Osteocyte (in vitro differentiated cells): ENCODE results near the gene CYTL1. TPM values are rescaled to one million over a fixed set of nuclear protein-coding genes. Genes with fewer than 3 reads are reported as not detected.

Source experiments
- DNase-seq: peaks from one replicate; pipeline ENCODE4 v3.0.0; 2021; ENCODE audit warnings: mixed read lengths; ENCODE audit not compliant: unreplicated experiment; ENCODE audit errors: extremely low spot score
- H3K27ac Mint-ChIP-seq: one replicate; pipeline ENCODE4 v1.8.0; 2021; ENCODE audit warnings: mild to moderate bottlenecking, mixed read lengths; ENCODE audit not compliant: unreplicated experiment
- H3K27me3 Mint-ChIP-seq: one replicate; pipeline ENCODE4 v1.8.0; 2021; ENCODE audit warnings: mixed read lengths; ENCODE audit not compliant: unreplicated experiment
- H3K36me3 Mint-ChIP-seq: one replicate; pipeline ENCODE4 v1.8.0; 2021; ENCODE audit warnings: mixed read lengths; ENCODE audit not compliant: unreplicated experiment
- H3K4me1 Mint-ChIP-seq: one replicate; pipeline ENCODE4 v1.8.0; 2021; ENCODE audit warnings: mixed read lengths; ENCODE audit not compliant: unreplicated experiment
- H3K4me3 Mint-ChIP-seq: one replicate; pipeline ENCODE4 v1.8.0; 2021; ENCODE audit warnings: mild to moderate bottlenecking, moderate library complexity, mixed read lengths; ENCODE audit not compliant: unreplicated experiment
- H3K9me3 Mint-ChIP-seq: one replicate; pipeline ENCODE4 v1.8.0; 2021; ENCODE audit warnings: mixed read lengths; ENCODE audit not compliant: unreplicated experiment
- total RNA-seq: library from RNA; stranded (reverse); gene quantifications from 2 replicates; pipeline ENCODE4 v1.2.1, GENCODE V29; 2021
- TF ChIP-seq, protein P1 (sequence below): fragments of 200-600 bp; sonication (generic); IDR thresholded peaks from 2 replicates; pipeline ENCODE4 v1.5.0; 2021; ENCODE audit warnings: antibody characterized with exemption, mild to moderate bottlenecking, moderate library complexity

CYTL1 gene
- total RNA-seq, 1 donor from 2014 or later = 86.8 TPM

DNA sequence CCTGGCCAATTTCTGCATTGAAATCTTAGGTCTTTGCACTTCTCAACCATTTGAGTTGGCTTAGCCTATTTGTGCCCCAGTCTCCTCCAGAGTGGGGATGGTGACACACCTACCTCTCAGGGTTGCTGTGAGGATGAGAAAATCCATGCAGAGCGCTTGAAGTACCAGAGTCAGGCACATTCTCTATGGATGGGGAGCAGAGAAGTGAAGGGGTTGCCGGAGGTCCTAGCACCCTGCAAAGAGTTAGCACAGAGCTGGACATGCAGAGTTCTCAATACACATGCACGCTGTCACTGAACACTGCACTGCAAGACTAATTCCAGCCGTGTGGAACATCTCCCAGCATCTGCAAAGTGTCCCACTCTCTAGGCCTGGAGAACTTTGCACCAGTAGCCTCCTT, 29.5 kb upstream of the CYTL1 start:
- no peaks in the 10 kb centered on the region for H3K36me3 Mint-ChIP-seq
- no peak overlapping the region for H3K27ac Mint-ChIP-seq
- no peak for DNase-seq
- H3K27me3 Mint-ChIP-seq = no peaks in the 10 kb centered on the region
- H3K4me3 Mint-ChIP-seq = no peak overlapping the region
- TF ChIP-seq, protein P1, sequence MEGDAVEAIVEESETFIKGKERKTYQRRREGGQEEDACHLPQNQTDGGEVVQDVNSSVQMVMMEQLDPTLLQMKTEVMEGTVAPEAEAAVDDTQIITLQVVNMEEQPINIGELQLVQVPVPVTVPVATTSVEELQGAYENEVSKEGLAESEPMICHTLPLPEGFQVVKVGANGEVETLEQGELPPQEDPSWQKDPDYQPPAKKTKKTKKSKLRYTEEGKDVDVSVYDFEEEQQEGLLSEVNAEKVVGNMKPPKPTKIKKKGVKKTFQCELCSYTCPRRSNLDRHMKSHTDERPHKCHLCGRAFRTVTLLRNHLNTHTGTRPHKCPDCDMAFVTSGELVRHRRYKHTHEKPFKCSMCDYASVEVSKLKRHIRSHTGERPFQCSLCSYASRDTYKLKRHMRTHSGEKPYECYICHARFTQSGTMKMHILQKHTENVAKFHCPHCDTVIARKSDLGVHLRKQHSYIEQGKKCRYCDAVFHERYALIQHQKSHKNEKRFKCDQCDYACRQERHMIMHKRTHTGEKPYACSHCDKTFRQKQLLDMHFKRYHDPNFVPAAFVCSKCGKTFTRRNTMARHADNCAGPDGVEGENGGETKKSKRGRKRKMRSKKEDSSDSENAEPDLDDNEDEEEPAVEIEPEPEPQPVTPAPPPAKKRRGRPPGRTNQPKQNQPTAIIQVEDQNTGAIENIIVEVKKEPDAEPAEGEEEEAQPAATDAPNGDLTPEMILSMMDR = no peak
- peaks cover 39% of the 10 kb centered on the region for H3K4me1 Mint-ChIP-seq
- no peaks in the 10 kb centered on the region for H3K9me3 Mint-ChIP-seq

DNA sequence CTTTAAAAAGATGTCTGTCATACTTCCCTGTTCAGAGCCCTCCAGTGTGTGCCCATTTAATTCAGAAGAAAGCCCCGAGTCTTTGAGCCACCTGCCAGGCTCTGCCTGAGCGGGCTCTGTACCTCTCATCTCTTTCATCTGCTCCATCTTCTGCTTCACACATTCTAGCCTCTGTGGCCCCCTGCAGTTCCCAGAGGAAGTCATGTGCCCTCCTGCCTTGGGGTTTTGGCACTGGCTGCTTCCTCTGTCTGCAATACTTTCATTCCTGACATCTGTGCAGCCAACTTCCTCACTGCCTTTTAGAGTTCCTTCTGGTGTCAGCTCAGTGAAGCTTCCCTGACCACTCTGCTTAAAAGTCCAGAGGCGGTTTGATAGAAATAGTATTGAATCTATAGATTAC, 25.8 kb upstream of the CYTL1 start:
- Mint-ChIP-seq H3K27me3 (no peaks in the 10 kb centered on the region), H3K9me3 (no peaks in the 10 kb centered on the region), H3K4me3 (peak overlapping the region; percentile 50), H3K4me1 (peaks cover 28% of the 10 kb centered on the region), H3K36me3 (no peaks in the 10 kb centered on the region), H3K27ac (peak overlapping the region; percentile 59)
- TF ChIP-seq, protein P1 = no peak
- DNase-seq = no peak

DNA sequence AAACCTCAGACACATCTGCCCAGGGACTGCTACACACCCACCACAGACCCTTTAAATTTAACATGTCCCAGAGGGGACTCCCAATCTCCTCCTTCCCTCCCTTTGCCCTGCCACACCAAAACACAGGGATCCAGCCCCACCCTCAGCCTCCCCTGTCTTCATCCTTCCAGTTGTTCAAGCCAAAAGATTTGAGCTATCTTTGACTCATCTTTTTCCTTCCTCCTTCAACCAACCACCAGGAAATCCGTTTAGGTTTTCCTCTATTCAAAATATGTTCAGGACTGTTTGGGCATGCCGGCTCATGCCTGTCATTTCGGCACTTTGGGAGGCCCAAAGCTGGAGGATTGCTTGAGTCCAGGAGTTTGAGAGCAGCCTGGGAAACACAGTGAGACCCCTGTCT, 25.1 kb upstream of the CYTL1 start:
- Mint-ChIP-seq H3K4me1 (peaks cover 29% of the 10 kb centered on the region), H3K27ac (peak overlapping the region; percentile 59), H3K27me3 (no peaks in the 10 kb centered on the region), H3K9me3 (no peaks in the 10 kb centered on the region), H3K4me3 (no peak overlapping the region), H3K36me3 (peaks cover 2% of the 10 kb centered on the region)
- TF ChIP-seq, protein P1 = no peak
- no peak for DNase-seq

DNA sequence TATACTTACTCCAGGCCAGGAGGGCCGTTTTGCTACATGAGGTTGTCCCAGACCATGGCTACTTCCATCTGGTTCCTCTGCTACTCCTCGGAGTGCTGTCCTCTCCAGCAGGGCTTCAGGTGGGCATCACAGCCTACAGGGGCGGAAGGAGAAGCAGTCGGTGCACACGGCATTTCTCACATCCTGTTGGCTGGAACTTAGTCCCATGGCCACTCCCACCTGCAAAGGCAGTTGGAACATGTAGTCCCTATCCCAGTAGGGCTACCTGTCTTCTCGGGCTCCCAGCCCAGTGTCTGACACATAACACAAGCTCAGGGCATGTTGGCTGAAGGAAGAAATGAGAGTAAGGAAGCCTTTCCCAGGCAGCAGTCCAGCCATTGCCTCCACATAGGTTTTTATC, 24.3 kb upstream of the CYTL1 start:
- H3K36me3 Mint-ChIP-seq = peaks cover 2% of the 10 kb centered on the region
- DNase-seq = no peak
- no peak overlapping the region for H3K27ac Mint-ChIP-seq
- H3K4me3 Mint-ChIP-seq = no peak overlapping the region
- TF ChIP-seq, protein P1 = no peak
- no peaks in the 10 kb centered on the region for H3K27me3 Mint-ChIP-seq
- H3K9me3 Mint-ChIP-seq = no peaks in the 10 kb centered on the region
- H3K4me1 Mint-ChIP-seq = peaks cover 31% of the 10 kb centered on the region

DNA sequence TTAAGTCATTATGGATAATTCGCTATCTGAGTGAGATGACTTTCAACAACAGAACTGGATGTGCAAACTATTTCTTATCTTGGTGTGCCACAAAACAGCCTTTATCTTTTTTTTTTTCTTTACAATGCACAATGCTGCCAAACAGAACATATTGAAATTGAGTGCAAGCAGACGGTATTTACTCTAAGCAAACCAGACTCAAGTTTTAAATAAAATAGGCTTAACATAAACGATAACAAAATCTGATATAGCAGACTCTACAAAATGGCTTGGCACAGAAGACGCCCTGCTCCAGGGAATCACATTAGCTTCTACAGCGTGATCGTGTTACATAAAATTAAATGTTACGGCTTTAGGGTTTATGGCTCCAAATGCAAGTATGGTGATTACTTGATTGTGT, 22.4 kb upstream of the CYTL1 start:
- DNase-seq = no peak
- TF ChIP-seq, protein P1 = no peak
- Mint-ChIP-seq H3K27ac (no peak overlapping the region), H3K4me3 (no peak overlapping the region), H3K36me3 (peaks cover 2% of the 10 kb centered on the region), H3K27me3 (no peaks in the 10 kb centered on the region), H3K9me3 (no peaks in the 10 kb centered on the region), H3K4me1 (peaks cover 46% of the 10 kb centered on the region)
